ENCODE results near the gene C9orf50.

The C9orf50 gene

GRCh38 chr9:129626079-129626624 is 5.3 kb upstream of the C9orf50 start, which contains the start of gene NTMT1:
Gene NTMT1, plus strand, starts transcription at chr9:129626163. Its CDS starts 6,541 bp downstream, at chr9:129632704.
- Histone ChIP-seq H3K9me3 (replicated peaks; ENCODE audit: insufficient read depth, low read length) (no peaks in the 10 kb centered on the region), H3K4me2 (ENCODE audit: low read depth, low read length) (peak within 1 kb of the TSS; percentile 98), H3K27me3 (replicated peaks; ENCODE audit: insufficient read depth, low read length) (peaks cover 9% of the 10 kb centered on the region), H3K79me2 (ENCODE audit: low read length) (peaks cover 52% of the 10 kb centered on the region), H3K9me2 (replicated peaks; ENCODE audit: insufficient read depth, low read length) (no peaks in the 10 kb centered on the region), H2AFZ (ENCODE audit: low read length) (peak within 1 kb of the TSS; percentile 74), H3K4me1 (ENCODE audit: low read length) (peaks cover 8% of the 10 kb centered on the region; the same call in 1 of the 2 replicates), H3K27ac (ENCODE audit: low read length) (peak within 1 kb of the TSS; percentile 84), H3K4me3 (ENCODE audit: low read length) (peak within 1 kb of the TSS; percentile 98), H4K20me1 (ENCODE audit: insufficient read depth, low read length) (peaks cover 17% of the 10 kb centered on the region; the same call in 1 of the 2 replicates), H3F3A (ENCODE audit: insufficient read depth, low read length) (peaks cover 11% of the 10 kb centered on the region), H3K36me3 (replicated peaks; ENCODE audit: insufficient read depth, low read length) (no peaks in the 10 kb centered on the region; the same call in 1 of the 2 replicates), H3K9ac (ENCODE audit: low read length) (peak within 1 kb of the TSS; percentile 97)
- TF ChIP-seq EZH2 (optimal IDR thresholded peaks at IDR 0.05; ENCODE audit: low read depth, low read length): no peak
- TF ChIP-seq CTCF (IDR thresholded peaks at IDR 0.05; ENCODE audit: low read length): no peak
- no peak for TF ChIP-seq EZH2phosphoT487 (IDR thresholded peaks at IDR 0.05; ENCODE audit: low read length)
- DNase-seq: peak; percentile 85

GRCh38 chr9:129624947-129625346 is 4.0 kb upstream of the C9orf50 start:
- no peaks in the 10 kb centered on the region; the same call in 1 of the 2 replicates for H3K36me3 ChIP-seq (replicated peaks; ENCODE audit: insufficient read depth, low read length)
- DNase-seq: no peak
- no peaks in the 10 kb centered on the region for H3K9me3 ChIP-seq (replicated peaks; ENCODE audit: insufficient read depth, low read length)
- peaks cover 8% of the 10 kb centered on the region; the same call in 1 of the 2 replicates for H3K4me1 ChIP-seq (ENCODE audit: low read length)
- no peaks in the 10 kb centered on the region for H3K9me2 ChIP-seq (replicated peaks; ENCODE audit: insufficient read depth, low read length)
- H3K4me3 ChIP-seq (ENCODE audit: low read length): no peak overlapping the region
- peak overlapping the region; percentile 26; the same call in 1 of the 2 replicates for H3K4me2 ChIP-seq (ENCODE audit: low read depth, low read length)
- no peak overlapping the region for H3K9ac ChIP-seq (ENCODE audit: low read length)
- peaks cover 40% of the 10 kb centered on the region for H3K79me2 ChIP-seq (ENCODE audit: low read length)
- TF ChIP-seq CTCF (IDR thresholded peaks at IDR 0.05; ENCODE audit: low read length): no peak
- TF ChIP-seq EZH2 (optimal IDR thresholded peaks at IDR 0.05; ENCODE audit: low read depth, low read length): no peak
- H2AFZ ChIP-seq (ENCODE audit: low read length): no peak overlapping the region
- no peak overlapping the region for H3K27ac ChIP-seq (ENCODE audit: low read length)
- peaks cover 6% of the 10 kb centered on the region; the same call in 1 of the 2 replicates for H4K20me1 ChIP-seq (ENCODE audit: insufficient read depth, low read length)
- H3K27me3 ChIP-seq (replicated peaks; ENCODE audit: insufficient read depth, low read length): peaks cover 19% of the 10 kb centered on the region
- peaks cover 11% of the 10 kb centered on the region for H3F3A ChIP-seq (ENCODE audit: insufficient read depth, low read length)

GRCh38 chr9:129624168-129624759 is 3.4 kb upstream of the C9orf50 start:
- no peaks in the 10 kb centered on the region for H3K9me2 ChIP-seq (replicated peaks; ENCODE audit: insufficient read depth, low read length)
- peak overlapping the region; percentile 67; the same call in 1 of the 2 replicates for H2AFZ ChIP-seq (ENCODE audit: low read length)

More at GRCh38 chr9:129624168-129624759, 3.4 kb upstream of the C9orf50 start:
- Histone ChIP-seq H3K27ac (ENCODE audit: low read length) (no peak overlapping the region), H3K27me3 (replicated peaks; ENCODE audit: insufficient read depth, low read length) (peaks cover 26% of the 10 kb centered on the region), H3K4me1 (ENCODE audit: low read length) (peaks cover 8% of the 10 kb centered on the region; the same call in 1 of the 2 replicates), H4K20me1 (ENCODE audit: insufficient read depth, low read length) (no peaks in the 10 kb centered on the region), H3K79me2 (ENCODE audit: low read length) (peaks cover 33% of the 10 kb centered on the region), H3F3A (ENCODE audit: insufficient read depth, low read length) (peaks cover 11% of the 10 kb centered on the region), H3K9ac (ENCODE audit: low read length) (no peak overlapping the region), H3K36me3 (replicated peaks; ENCODE audit: insufficient read depth, low read length) (no peaks in the 10 kb centered on the region; the same call in 1 of the 2 replicates), H3K9me3 (replicated peaks; ENCODE audit: insufficient read depth, low read length) (no peaks in the 10 kb centered on the region), H3K4me3 (ENCODE audit: low read length) (no peak overlapping the region), H3K4me2 (ENCODE audit: low read depth, low read length) (no peak overlapping the region; the same call in 1 of the 2 replicates)
- DNase-seq: peak; percentile 66
- peak; percentile 83 for TF ChIP-seq CTCF (IDR thresholded peaks at IDR 0.05; ENCODE audit: low read length)
- no peak for TF ChIP-seq EZH2phosphoT487 (IDR thresholded peaks at IDR 0.05; ENCODE audit: low read length)
